Kidney (tissue), 14 donors: ENCODE measurements around the gene DDAH1. TPM values are rescaled to one million over a fixed set of nuclear protein-coding genes. Genes with fewer than 3 reads are reported as not detected.

Experiments
- DNase-seq, 5 donors: peaks; one replicate each; pipeline ENCODE4 v3.0.0-alpha.2; 2013 to 2020
- FAIRE-seq: peaks from 2 replicates; lab custom pipeline; 2012; peaks lifted over from hg19 to GRCh38; lab: Jason Lieb, UNC
- H3K27ac ChIP-seq, 2 donors: one replicate each; pipeline ENCODE4 v1.7.0; 2013; ENCODE audit warnings: low read depth in 2 of 2, low read length in 2 of 2, inconsistent platforms in 1 of 2
- H3K27me3 ChIP-seq: one replicate; pipeline ENCODE4 v1.7.1; 2013; ENCODE audit warnings: low read length, inconsistent platforms; ENCODE audit not compliant: control insufficient read depth, insufficient read depth
- H3K36me3 ChIP-seq, 3 donors: one replicate each; pipeline versions ENCODE4 v1.7.0 to v1.7.1; 2013; ENCODE audit warnings: low read length in 3 of 3, control low read depth in 1 of 3, inconsistent platforms in 1 of 3; ENCODE audit not compliant: insufficient read depth in 3 of 3, control insufficient read depth in 2 of 3
- H3K4me1 ChIP-seq, 3 donors: one replicate each; pipeline versions ENCODE4 v1.7.0 to v1.7.1; 2013; ENCODE audit warnings: low read length in 3 of 3, inconsistent platforms in 1 of 3, low read depth in 1 of 3; ENCODE audit not compliant: control insufficient read depth in 2 of 3, insufficient read depth in 2 of 3
- H3K4me3 ChIP-seq, 3 donors: one replicate each; pipeline versions ENCODE4 v1.7.0 to v1.8.1; 2013; ENCODE audit warnings: low read length in 3 of 3, control low read depth in 1 of 3, inconsistent platforms in 1 of 3
- H3K9ac ChIP-seq, 3 donors: one replicate each; pipeline versions ENCODE4 v1.7.0 to v1.7.1; 2013; ENCODE audit warnings: low read length in 3 of 3, control low read depth in 1 of 3, inconsistent platforms in 1 of 3
- H3K9me3 ChIP-seq, 3 donors: one replicate each; pipeline versions ENCODE4 v1.7.0 to v1.7.1; 2013; ENCODE audit warnings: low read length in 3 of 3, control low read depth in 1 of 3, inconsistent platforms in 1 of 3; ENCODE audit not compliant: control insufficient read depth in 2 of 3, insufficient read depth in 1 of 3
- intact Hi-C: fragments of 100-400 bp; cut with DNase I; formaldehyde crosslinking; loops from one replicate; pipeline ENCODE4 v1.11.1; 2022
- polyA plus RNA-seq: library from polyadenylated mRNA; stranded (reverse); fragments of 350-450 nt; fragmentation: Illumina TruSeq; extraction: RNeasy Lipid Tissue Mini Kit (QIAGEN cat#74804); gene quantifications from one replicate; pipeline ENCODE4 v1.2.3, GENCODE V29; 2014; ENCODE audit warnings: low read depth, low replicate concordance; ENCODE audit not compliant: insufficient read depth
- total RNA-seq: library from RNA; stranded (reverse); fragmentation: NEBNext Ultra II Directional; extraction: Animal tissue kit (Norgen Biotek cat#: 25700); gene quantifications from one replicate; pipeline ENCODE4 v1.2.1, GENCODE V29; 2021
- TF ChIP-seq, protein P1 (sequence below): IDR thresholded peaks from 3 replicates; pipeline ENCODE4 v1.5.1; 2012; ENCODE audit warnings: mild to moderate bottlenecking, moderate library complexity, borderline replicate concordance; ENCODE audit not compliant: insufficient read depth; ENCODE audit errors: extremely low read depth
- donor health status: control.
- donor health status: control.
- donor health status: control.
- donor health status: control.
- donor health status: control.
- donor health status: DM: yes; HTN: yes; CAD: no.
- donor health status: Normal renal cell carcinoma (clear cell type).

The DDAH1 gene
- total and polyA plus RNA-seq, 2 donors from 2014 or later = 73.1 to 98.9 TPM

DNA sequence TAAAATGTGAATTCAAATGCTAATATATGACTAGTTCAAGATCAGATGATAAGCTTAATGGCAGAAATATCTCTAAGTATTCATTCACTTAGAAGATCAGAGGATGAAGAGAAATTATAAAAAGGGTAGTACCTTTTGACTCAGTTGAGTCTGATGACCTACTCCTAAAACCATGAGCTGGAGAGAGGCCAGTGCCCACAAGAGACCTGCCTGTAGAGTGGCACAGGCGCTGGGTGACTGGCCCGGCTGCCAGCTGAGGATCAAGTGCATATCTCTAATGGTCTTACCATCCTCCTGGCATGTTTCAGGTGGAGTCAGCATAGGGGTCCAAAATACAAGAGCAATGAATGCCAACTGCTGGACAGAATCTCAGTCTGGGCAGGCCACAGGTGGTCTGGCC is 14.1 kb downstream of the DDAH1 start:
- Histone ChIP-seq H3K4me3 (no peak overlapping the region), H3K27me3 (no peaks in the 10 kb centered on the region), H3K36me3 (no peaks in the 10 kb centered on the region), H3K9ac (no peak overlapping the region), H3K27ac (no peak overlapping the region), H3K9me3 (no peaks in the 10 kb centered on the region), H3K4me1 (peaks cover 0 to 51% (median 25%) of the 10 kb centered on the region in 3 donors)
- DNase-seq (no peak), FAIRE-seq (no peak)
- intact Hi-C loops = no loop called here
- TF ChIP-seq, protein P1, sequence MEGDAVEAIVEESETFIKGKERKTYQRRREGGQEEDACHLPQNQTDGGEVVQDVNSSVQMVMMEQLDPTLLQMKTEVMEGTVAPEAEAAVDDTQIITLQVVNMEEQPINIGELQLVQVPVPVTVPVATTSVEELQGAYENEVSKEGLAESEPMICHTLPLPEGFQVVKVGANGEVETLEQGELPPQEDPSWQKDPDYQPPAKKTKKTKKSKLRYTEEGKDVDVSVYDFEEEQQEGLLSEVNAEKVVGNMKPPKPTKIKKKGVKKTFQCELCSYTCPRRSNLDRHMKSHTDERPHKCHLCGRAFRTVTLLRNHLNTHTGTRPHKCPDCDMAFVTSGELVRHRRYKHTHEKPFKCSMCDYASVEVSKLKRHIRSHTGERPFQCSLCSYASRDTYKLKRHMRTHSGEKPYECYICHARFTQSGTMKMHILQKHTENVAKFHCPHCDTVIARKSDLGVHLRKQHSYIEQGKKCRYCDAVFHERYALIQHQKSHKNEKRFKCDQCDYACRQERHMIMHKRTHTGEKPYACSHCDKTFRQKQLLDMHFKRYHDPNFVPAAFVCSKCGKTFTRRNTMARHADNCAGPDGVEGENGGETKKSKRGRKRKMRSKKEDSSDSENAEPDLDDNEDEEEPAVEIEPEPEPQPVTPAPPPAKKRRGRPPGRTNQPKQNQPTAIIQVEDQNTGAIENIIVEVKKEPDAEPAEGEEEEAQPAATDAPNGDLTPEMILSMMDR = no peak

DNA sequence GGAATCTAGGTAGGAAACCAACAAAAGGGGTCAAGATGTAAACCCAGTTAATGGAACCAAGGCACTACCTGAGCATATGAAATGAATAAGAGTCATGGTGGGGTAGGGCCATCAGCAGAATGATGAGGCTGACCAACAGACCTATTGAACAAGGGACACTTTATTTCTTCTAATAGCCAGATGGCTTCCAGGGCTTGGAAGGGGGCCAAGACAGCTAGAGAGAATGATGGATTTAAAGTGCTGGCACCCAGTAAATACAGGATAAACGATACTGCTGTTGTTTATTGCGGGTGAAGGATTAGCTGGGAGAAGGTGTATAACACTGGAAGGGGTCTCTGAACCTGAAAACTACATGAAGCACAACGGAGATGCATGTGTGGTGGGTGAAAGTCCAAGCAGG is 15.6 kb downstream of the DDAH1 start:
- H3K4me1 ChIP-seq = peaks cover 0 to 45% (median 25%) of the 10 kb centered on the region in 3 donors

DNA sequence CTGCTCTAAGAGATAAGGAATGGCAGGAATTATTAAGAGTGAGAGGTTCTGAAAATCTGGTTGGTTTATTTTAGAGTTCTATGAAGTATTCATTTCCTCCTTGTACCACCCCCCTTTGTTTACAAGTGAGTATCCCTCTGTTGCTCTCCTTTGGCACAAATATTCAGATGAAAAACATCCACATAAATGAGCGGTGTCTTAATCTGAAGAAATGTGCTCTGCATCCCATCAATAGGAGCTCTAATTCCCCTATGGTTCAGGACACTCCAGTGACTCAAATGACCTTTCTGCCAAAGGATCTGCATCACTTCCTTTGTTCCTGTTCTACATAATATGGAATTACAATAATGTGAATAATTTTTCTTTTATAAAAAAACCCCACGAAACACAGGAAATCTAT is 16.6 kb downstream of the DDAH1 start:
- no peak overlapping the region for H3K9ac ChIP-seq
- TF ChIP-seq, protein P1 = no peak
- DNase-seq (no peak), FAIRE-seq (no peak)
- H3K4me1 ChIP-seq = peaks cover 0 to 37% (median 19%) of the 10 kb centered on the region in 3 donors
- H3K36me3 ChIP-seq = no peaks in the 10 kb centered on the region
- H3K27me3 ChIP-seq = no peaks in the 10 kb centered on the region
- no peaks in the 10 kb centered on the region for H3K9me3 ChIP-seq
- intact Hi-C loops = no loop called here
- no peak overlapping the region for H3K4me3 ChIP-seq
- H3K27ac ChIP-seq = peak overlapping the region in 1 of 2 donors; percentile 45

More for the DNA sequence above, 15.6 kb downstream of the DDAH1 start:
- FAIRE-seq (no peak), DNase-seq (no peak)
- Histone ChIP-seq H3K27ac (peak overlapping the region in 1 of 2 donors; percentile 2), H3K4me3 (no peak overlapping the region), H3K27me3 (no peaks in the 10 kb centered on the region), H3K9ac (no peak overlapping the region), H3K9me3 (no peaks in the 10 kb centered on the region), H3K36me3 (no peaks in the 10 kb centered on the region)
- intact Hi-C loops = no loop called here
- TF ChIP-seq, protein P1 = no peak
